Activated naive CD4-positive, alpha-beta T cell treated with anti-CD3 and anti-CD28 coated beads, Interleukin-2, amount 10 ng/mL, durations not matched to agents 7 days and 5 days (primary cell): ENCODE results near the gene MYBBP1A.

Experiments
- CTCF ChIA-PET: fragments of 350-600 bp; sonication (Branson Sonifier 250); formaldehyde crosslinking; loops from one replicate; lab custom pipeline; 2021; ENCODE audit warnings: antibody characterized with exemption; lab: Charles Lee
- DNase-seq: peaks from one replicate; pipeline ENCODE4 v3.0.0-alpha.2; 2020
- H3K27ac Mint-ChIP-seq: one replicate; pipeline ENCODE4 v1.8.0; 2021; ENCODE audit warnings: mild to moderate bottlenecking, moderate library complexity, mixed read lengths
- H3K27me3 Mint-ChIP-seq: one replicate; pipeline ENCODE4 v1.8.0; 2021; ENCODE audit warnings: mild to moderate bottlenecking, mixed read lengths
- H3K36me3 Mint-ChIP-seq: one replicate; pipeline ENCODE4 v1.8.0; 2021; ENCODE audit warnings: mixed read lengths
- H3K4me1 Mint-ChIP-seq: one replicate; pipeline ENCODE4 v1.8.0; 2021; ENCODE audit warnings: mixed read lengths
- H3K4me3 Mint-ChIP-seq: one replicate; pipeline ENCODE4 v1.8.0; 2021; ENCODE audit warnings: mild to moderate bottlenecking, moderate library complexity, mixed read lengths
- H3K9me3 Mint-ChIP-seq: one replicate; pipeline ENCODE4 v1.8.0; 2021; ENCODE audit warnings: mixed read lengths

Gene MYBBP1A

DNA sequence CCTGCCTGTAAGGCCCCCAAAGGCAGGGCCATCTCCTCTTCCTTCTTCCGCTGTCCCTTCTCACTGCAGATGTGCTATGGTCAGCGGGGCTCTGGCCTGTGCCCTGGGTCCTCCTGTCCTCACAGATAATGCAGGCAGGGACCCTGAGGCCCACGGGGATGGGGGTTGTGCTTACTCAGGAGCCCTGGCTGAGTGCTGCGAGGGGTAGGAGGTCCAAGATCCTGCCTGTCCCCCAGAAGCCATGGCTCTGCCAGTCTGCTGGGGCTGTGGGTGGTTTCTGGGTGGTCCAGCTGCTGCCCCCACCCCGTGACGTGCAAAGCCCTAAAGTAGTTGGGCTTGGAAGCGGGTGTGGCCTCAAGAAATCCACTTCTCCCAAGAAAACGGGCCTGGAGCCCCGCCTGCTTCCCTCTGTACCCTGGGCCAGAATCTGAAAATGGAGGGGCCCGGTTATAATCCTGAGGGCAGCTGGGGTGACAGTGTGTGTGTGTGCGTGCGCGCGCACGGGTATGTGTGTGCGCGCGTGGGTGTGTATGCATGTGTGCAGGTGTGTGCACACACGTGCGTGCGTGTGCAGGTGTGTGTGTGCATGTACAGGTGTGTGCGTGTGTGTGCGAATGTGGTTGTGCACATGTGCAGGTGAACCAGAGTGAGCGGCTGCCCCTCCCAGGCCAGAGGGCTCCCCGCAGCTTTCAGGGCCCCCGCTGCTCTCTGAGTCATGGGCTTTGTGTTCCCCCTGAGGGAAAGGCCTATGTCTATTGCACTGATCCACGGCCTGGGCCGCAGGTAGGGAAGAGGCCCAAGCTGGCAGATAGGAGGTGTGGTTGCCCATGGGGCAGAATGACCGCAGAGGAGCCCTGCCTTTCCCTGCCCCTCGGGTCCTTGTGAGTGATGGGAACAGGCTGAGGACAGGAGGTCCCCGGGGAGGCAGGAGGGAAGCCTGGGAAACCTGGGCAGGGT lies 42.8 kb downstream of the MYBBP1A start:
- peaks cover 27% of the 10 kb centered on the region for H3K27me3 Mint-ChIP-seq
- H3K36me3 Mint-ChIP-seq = no peaks in the 10 kb centered on the region
- peaks cover 19% of the 10 kb centered on the region for H3K4me1 Mint-ChIP-seq
- H3K9me3 Mint-ChIP-seq = no peaks in the 10 kb centered on the region
- no peak for DNase-seq
- CTCF ChIA-PET = no interaction called here
- H3K27ac Mint-ChIP-seq = no peak overlapping the region
- no peak overlapping the region for H3K4me3 Mint-ChIP-seq

DNA sequence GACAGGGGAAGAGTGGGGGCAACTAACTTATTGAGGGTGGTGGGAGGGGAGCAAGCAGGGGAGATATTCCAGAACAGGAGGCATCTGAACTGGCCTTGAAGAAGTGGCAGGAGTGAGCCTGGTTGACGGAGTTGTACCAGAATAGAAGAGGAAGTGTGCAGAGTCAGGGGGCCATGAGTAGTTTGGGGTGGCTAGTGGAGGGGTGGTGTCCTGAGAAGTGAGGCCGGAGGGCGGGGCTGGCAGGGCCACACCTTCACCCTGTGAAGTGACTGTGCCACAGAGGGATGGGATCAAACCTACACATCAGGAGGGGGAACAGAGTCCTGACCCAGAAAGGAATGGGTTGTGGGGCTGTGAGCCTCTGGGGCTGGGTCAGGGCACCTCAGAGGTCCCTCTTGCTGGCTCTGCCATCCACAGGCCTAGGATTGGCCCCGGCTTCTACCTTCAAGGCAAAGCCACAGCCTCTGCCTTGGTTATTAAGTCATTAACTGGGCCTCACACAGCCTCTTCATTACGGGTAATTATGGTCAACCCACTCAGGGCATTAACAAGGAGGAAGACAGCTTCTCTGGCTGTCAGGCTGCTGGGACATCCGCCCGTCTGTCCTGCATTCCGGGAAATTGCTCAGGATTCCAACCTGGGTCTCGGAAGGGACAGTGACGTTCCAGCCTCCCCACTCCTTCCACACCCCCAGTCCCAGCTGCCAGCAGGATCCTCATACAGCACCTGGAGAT lies 43.8 kb downstream of the MYBBP1A start:
- no peak for DNase-seq
- H3K27me3 Mint-ChIP-seq = peaks cover 34% of the 10 kb centered on the region
- no peaks in the 10 kb centered on the region for H3K36me3 Mint-ChIP-seq
- peaks cover 19% of the 10 kb centered on the region for H3K4me1 Mint-ChIP-seq
- no peak overlapping the region for H3K27ac Mint-ChIP-seq
- no peak overlapping the region for H3K4me3 Mint-ChIP-seq
- no peaks in the 10 kb centered on the region for H3K9me3 Mint-ChIP-seq
- CTCF ChIA-PET = no interaction called here

DNA sequence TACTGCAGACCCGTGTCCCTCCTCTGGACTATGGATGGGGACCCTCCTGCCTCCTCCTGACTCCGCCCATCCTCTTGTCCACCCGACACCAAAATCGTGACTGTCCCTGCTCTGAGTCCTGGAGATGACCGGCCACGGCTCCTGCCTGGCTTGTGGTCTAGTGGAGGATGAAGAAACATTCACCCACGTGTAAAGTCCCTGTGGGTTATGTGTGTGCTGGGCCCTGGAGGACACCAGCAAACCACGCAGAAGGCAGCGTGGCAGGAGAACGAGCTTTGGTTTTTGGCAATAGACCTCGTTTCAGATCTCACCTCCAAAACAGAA lies 44.6 kb downstream of the MYBBP1A start:
- H3K36me3 Mint-ChIP-seq = no peaks in the 10 kb centered on the region
- H3K4me1 Mint-ChIP-seq = peaks cover 19% of the 10 kb centered on the region
- H3K27ac Mint-ChIP-seq = no peak overlapping the region
- no peak overlapping the region for H3K4me3 Mint-ChIP-seq
- no peak for DNase-seq
- H3K9me3 Mint-ChIP-seq = no peaks in the 10 kb centered on the region
- CTCF ChIA-PET = interaction anchor here (0.8 to 2.0 kb wide), 3 partner anchors 10 to 90 kb away, joined by 3 to 4 read pairs (median 4); no protein-coding TSS in a partner anchor
- H3K27me3 Mint-ChIP-seq = peaks cover 41% of the 10 kb centered on the region

DNA sequence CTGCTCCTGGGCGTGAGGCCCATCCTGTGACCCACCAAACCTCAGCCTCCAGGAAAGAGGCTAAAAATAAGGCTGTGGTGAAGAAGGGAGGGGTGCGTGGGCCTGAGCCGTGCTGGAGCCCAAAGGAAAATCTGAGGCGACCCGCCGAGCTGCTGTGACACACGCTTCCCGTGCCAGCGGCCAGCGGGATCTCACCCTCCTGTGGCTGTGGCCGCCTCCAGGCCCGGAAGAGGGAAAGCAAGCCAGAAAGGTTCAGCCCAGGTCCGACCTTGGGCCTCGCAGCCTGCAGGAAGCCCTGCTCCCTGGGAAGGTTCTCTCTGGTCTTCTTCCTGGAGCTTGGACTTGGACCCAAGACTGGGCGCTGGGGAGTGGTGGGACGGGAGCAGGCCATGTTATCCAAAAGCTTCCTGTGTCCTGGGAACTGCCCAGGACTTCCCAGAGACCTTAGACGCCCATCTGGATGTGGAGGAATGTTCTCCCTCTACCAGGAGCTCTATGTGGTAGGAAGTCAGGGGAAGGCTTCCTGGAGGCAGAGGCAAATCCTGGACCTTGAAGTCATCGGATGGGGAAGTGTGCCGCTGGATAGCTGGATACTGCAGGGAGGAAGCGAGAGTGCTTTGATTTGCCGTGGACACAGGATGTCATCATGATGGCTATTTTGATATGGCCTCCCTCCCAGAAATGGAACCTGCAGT lies 45.1 kb downstream of the MYBBP1A start:
- DNase-seq = no peak
- H3K4me3 Mint-ChIP-seq = no peak overlapping the region
- H3K27ac Mint-ChIP-seq = no peak overlapping the region
- CTCF ChIA-PET = interaction anchor here (0.8 to 2.0 kb wide), 3 partner anchors 10 to 89 kb away, joined by 3 to 4 read pairs (median 4); no protein-coding TSS in a partner anchor
- peaks cover 20% of the 10 kb centered on the region for H3K4me1 Mint-ChIP-seq
- no peaks in the 10 kb centered on the region for H3K36me3 Mint-ChIP-seq
- no peaks in the 10 kb centered on the region for H3K9me3 Mint-ChIP-seq
- peaks cover 46% of the 10 kb centered on the region for H3K27me3 Mint-ChIP-seq

DNA sequence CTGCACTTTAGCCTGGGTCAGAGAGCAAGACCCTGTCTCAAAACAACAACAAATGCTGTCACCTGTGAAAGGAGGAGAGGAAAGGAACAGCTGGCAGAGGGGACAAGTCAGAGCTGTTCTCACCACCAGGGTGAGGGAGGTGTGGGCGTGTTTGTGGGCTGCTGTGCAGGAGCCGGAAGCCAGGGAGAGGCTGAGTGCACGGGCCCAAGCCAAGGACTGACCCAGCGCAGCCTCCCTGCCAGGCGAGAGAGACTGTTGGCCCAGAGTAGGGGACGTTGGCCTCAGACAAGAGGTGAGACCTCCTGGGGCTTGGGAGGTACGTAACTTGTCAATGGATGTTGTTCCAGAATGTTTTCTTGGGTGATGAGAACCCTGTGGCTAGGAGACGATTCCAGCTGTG lies 45.8 kb downstream of the MYBBP1A start:
- H3K9me3 Mint-ChIP-seq = no peaks in the 10 kb centered on the region
- CTCF ChIA-PET = interaction anchor here (1.5 to 2.0 kb wide), 2 partner anchors 9 to 69 kb away, joined by 3 to 4 read pairs; no protein-coding TSS in a partner anchor
- DNase-seq = peak; percentile 69
- peaks cover 53% of the 10 kb centered on the region for H3K27me3 Mint-ChIP-seq
- no peak overlapping the region for H3K4me3 Mint-ChIP-seq
- no peak overlapping the region for H3K27ac Mint-ChIP-seq
- peaks cover 26% of the 10 kb centered on the region for H3K4me1 Mint-ChIP-seq
- H3K36me3 Mint-ChIP-seq = no peaks in the 10 kb centered on the region

DNA sequence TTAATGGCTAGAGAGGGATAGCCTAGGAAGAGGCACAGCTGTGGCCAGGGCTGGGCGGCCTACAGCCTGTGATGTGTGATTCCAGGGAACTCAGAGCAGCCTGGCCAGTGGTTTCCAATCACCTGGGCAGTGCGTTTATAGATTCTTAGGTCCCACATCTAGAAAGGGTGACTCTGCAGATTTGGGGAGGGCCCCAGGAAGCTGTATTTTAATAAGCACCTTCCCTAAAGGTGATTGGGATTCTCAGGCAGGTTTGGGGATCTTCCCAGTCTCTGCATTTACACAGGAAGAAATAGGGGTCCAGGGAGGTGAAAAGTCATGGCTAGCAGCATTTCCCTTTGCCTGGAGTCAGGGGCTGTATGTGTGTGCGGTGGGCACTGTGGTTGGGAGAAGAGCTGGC lies 47.0 kb downstream of the MYBBP1A start:
- Mint-ChIP-seq H3K27ac (no peak overlapping the region), H3K9me3 (no peaks in the 10 kb centered on the region), H3K27me3 (peaks cover 65% of the 10 kb centered on the region), H3K36me3 (no peaks in the 10 kb centered on the region), H3K4me3 (no peak overlapping the region), H3K4me1 (peaks cover 37% of the 10 kb centered on the region)
- CTCF ChIA-PET = no interaction called here
- DNase-seq = no peak

DNA sequence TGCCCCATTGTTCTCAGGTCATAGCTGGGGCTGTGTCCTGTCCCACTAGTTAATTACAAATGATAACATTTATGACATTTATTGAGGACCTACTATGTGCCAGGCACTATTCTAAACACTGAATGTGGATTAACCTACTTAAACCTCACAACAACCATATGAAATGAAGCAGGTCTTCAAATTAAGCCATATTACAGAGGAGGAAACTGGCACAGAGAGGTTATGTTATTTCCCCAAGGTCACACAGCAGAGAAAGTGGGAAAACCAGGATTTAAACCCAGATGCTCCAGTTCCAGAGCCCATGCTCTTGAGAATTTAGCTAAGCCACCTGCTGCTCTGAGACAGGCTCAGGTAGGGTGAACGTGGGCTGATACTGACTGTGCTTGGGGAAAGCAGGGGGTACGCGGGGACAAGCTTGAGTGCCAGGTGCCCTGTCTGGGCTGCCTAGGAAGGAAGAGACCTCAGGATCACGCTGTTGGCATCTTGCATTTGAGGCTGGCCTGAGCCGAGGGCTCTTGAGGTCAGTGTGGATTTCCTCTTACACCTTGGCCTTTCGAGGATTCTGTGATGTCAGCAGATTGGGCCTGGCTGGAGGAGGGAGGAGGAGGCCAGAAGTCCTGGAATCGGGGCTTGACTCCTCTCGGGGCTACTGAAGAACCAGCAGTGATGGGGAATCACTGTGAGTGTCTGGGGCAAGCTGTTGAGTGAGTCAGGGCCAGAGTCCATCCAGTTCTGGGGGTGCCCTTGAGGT lies 47.6 kb downstream of the MYBBP1A start:
- Mint-ChIP-seq H3K27me3 (peaks cover 72% of the 10 kb centered on the region), H3K27ac (no peak overlapping the region), H3K4me1 (peaks cover 37% of the 10 kb centered on the region), H3K36me3 (no peaks in the 10 kb centered on the region), H3K9me3 (no peaks in the 10 kb centered on the region), H3K4me3 (no peak overlapping the region)
- no peak for DNase-seq
- CTCF ChIA-PET = no interaction called here

DNA sequence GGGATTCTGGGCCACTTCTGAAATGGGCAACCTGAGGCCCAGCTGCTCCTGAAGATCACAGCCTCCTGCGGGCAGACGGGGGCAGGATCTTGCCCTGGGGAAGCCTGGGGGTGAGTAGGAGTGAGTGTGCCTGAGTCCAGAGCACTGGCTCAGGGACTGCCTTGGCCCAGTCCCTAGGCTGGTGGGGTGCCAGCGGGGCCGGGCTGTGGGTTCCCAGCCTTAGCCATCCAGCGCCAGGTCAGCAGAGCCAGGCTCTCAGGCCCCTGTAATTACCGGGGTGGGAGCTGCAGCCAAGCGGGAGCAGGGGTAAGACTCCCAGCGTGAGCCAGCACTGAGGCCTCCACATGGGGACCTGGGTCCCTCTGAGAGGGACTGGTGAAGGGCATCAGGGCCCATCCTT lies 48.3 kb downstream of the MYBBP1A start:
- Mint-ChIP-seq H3K9me3 (no peaks in the 10 kb centered on the region), H3K4me1 (peaks cover 37% of the 10 kb centered on the region), H3K4me3 (no peak overlapping the region), H3K36me3 (no peaks in the 10 kb centered on the region), H3K27ac (no peak overlapping the region), H3K27me3 (peaks cover 78% of the 10 kb centered on the region)
- no peak for DNase-seq
- CTCF ChIA-PET = no interaction called here

DNA sequence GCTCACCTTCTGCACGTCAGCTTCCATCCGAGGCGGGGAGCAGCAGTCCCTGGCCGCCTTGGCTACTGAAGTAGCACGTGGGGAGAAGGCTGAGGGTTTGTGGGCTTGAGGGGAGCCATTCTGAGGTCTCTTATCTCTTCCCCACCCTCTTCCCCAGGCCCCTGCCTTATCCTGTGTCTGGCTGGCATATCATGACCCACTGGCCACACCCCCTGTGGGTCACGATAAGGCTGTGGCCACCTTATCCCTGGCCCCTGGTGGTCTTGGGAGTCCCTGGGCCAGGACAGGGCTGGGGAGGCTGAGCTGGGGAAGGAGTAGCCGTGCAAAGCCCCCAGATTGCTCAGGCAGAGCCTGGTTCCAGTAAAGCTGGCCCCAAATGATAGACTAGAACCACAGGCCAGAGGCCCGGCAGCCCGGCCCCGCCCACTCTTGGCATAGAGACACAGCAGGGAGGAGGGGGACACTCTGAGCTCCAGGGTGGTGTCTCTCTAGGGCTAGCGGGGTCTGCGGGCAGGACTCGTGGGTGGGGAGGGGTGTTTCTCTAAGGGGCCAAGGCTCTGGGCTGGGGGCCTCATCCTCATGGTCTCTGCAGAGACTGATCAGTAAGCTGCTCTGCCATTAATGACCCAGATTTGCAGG lies 48.9 kb downstream of the MYBBP1A start:
- H3K36me3 Mint-ChIP-seq = no peaks in the 10 kb centered on the region
- H3K4me3 Mint-ChIP-seq = no peak overlapping the region
- CTCF ChIA-PET = no interaction called here
- no peaks in the 10 kb centered on the region for H3K9me3 Mint-ChIP-seq
- peaks cover 84% of the 10 kb centered on the region for H3K27me3 Mint-ChIP-seq
- no peak overlapping the region for H3K27ac Mint-ChIP-seq
- peaks cover 38% of the 10 kb centered on the region for H3K4me1 Mint-ChIP-seq
- DNase-seq = no peak

DNA sequence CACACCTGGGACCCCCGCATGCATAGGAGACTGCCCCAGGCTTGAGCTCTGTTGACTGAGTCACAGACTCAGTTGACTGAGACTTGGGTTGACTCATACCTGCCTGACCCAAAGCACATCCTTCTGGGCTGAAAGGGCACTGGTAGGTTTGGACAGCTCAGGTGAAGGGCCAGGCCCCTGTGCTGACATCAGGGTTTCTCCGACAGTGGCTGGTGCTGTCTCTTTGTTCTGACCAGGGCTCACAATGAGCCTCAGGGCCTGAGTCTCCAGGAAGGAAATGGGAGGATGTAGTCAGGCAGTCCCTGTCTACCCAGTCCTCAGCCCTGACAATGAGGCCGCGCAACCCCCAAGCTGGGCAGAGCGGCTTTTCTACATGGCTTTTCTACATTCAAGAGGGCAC lies 50.0 kb downstream of the MYBBP1A start:
- H3K36me3 Mint-ChIP-seq = no peaks in the 10 kb centered on the region
- H3K27me3 Mint-ChIP-seq = peaks cover 84% of the 10 kb centered on the region
- CTCF ChIA-PET = interaction anchor here (1.6 kb wide), 1 partner anchor 62 kb away, joined by 5 read pairs; no protein-coding TSS in a partner anchor
- peaks cover 44% of the 10 kb centered on the region for H3K4me1 Mint-ChIP-seq
- H3K27ac Mint-ChIP-seq = no peak overlapping the region
- no peak overlapping the region for H3K4me3 Mint-ChIP-seq
- no peaks in the 10 kb centered on the region for H3K9me3 Mint-ChIP-seq
- no peak for DNase-seq

DNA sequence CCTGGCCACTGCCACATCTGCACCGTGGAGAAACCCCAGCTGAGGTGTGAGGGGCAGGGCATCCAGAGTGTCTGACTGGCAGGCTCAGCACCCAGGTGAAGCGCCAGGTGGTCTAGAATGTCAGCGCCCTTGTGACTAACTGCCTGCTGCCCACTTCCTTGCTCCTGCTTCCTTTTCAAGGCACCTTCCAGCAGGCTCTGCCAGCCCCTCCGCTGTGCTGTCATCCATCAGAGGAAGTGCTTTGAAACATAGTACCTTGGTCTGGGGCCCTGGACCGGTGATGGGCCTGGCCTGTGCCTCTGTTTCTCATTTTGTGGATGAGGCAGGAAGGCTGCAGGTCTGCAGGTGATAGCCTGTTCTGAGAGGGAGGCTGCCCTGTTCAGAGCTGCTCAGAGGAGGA lies 51.0 kb downstream of the MYBBP1A start:
- DNase-seq = peak; percentile 33
- Mint-ChIP-seq H3K4me3 (no peak overlapping the region), H3K27ac (no peak overlapping the region), H3K36me3 (no peaks in the 10 kb centered on the region), H3K9me3 (no peaks in the 10 kb centered on the region), H3K4me1 (peaks cover 46% of the 10 kb centered on the region), H3K27me3 (peaks cover 86% of the 10 kb centered on the region)
- CTCF ChIA-PET = interaction anchor here (1.6 kb wide), 1 partner anchor 62 kb away, joined by 5 read pairs; no protein-coding TSS in a partner anchor

DNA sequence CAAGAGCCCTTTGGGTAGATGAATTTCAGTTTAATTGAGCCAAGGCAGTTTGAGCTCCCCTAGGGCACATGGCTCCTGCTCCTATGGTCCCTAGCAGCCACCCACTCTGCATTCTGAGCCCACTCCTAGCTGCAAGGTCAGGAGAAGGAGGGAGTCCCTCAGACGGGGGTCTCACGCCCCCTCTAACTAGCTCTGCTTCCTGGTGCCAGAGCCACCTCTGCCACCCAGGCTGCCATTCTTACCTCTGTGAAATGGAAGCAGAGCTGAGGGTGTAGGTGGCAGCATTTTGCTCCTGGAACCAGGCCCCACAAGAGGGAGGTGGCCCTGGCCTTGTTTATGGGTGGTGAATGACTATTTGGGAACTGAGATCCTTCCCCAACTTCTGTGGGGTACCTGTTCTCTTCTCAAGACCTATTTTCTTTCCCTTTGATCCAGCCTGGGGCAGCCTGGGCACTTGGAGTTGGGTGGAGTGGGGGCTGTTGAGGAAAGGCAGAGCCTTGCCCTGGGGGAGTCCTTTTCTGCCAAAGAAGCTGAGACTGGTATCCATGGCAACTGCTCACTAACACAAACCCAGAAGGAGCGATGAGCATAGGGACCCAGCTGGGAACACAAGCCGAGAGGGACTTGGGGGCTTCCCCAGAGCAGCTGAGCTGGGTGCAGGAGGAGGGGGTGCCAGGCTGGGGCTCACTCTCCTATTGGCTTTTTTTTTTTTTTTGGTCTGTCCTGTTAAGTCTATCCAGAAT lies 51.7 kb downstream of the MYBBP1A start:
- no peak overlapping the region for H3K4me3 Mint-ChIP-seq
- peaks cover 88% of the 10 kb centered on the region for H3K27me3 Mint-ChIP-seq
- H3K27ac Mint-ChIP-seq = no peak overlapping the region
- DNase-seq = no peak
- no peaks in the 10 kb centered on the region for H3K9me3 Mint-ChIP-seq
- no peaks in the 10 kb centered on the region for H3K36me3 Mint-ChIP-seq
- H3K4me1 Mint-ChIP-seq = peaks cover 38% of the 10 kb centered on the region
- CTCF ChIA-PET = no interaction called here
